Caco-2 (cell line): ENCODE data around the gene AHNAK. TPM values are rescaled to one million over a fixed set of nuclear protein-coding genes. Genes with fewer than 3 reads are reported as not detected.
A peak's percentile ranks its signal among the peaks of the same experiment; 100 is the strongest.

Source experiments
- BruUV-seq: library from RNA; stranded (reverse); fragments of 400-500 nt; replicated peaks from 2 replicates; lab custom pipeline; 2021; lab: Mats Ljungman, UMichigan
- CTCF ChIA-PET: fragments of 300-600 bp; sonication (Branson Sonifier 250); formaldehyde crosslinking; loops from one replicate; lab custom pipeline; 2022; ENCODE audit warnings: antibody characterized with exemption; lab: Charles Lee
- POLR2A ChIA-PET: fragments of 300-600 bp; sonication (Branson Sonifier 250); formaldehyde crosslinking; loops from one replicate; lab custom pipeline; 2022; ENCODE audit warnings: antibody characterized with exemption; lab: Charles Lee
- DNase-seq, 2 experiments: peaks; one replicate each; pipeline versions ENCODE4 v3.0.0 to v3.0.0-alpha.2; 2020 to 2022
- H3K27me3 ChIP-seq: replicated peaks from 2 replicates; pipeline ENCODE4 v1.6.0; 2011; ENCODE audit warnings: low read length; ENCODE audit not compliant: control insufficient read depth, insufficient read depth
- H3K36me3 ChIP-seq: 2 replicates; pipeline ENCODE4 v1.5.1; 2011; ENCODE audit warnings: low read length; ENCODE audit not compliant: control insufficient read depth, insufficient read depth
- H3K4me1 ChIP-seq: fragments of 250-450 bp; sonication (Bioruptor Pico); 2 replicates; pipeline ENCODE4 v1.5.1; 2020; ENCODE audit warnings: mild to moderate bottlenecking
- H3K4me3 ChIP-seq: 2 replicates; pipeline ENCODE4 v1.5.1; 2011; ENCODE audit warnings: low read depth, mild to moderate bottlenecking, control low read depth, low read length
- H3K9me3 ChIP-seq: fragments of 250-450 bp; sonication (Bioruptor Pico); 2 replicates; pipeline ENCODE4 v1.5.1; 2020; ENCODE audit warnings: mild to moderate bottlenecking, moderate library complexity
- H3K27ac Mint-ChIP-seq: one replicate; pipeline ENCODE4 v1.8.0; 2022; ENCODE audit warnings: mixed read lengths; ENCODE audit not compliant: unreplicated experiment
- H3K27me3 Mint-ChIP-seq: one replicate; pipeline ENCODE4 v1.8.0; 2022; ENCODE audit warnings: mixed read lengths; ENCODE audit not compliant: insufficient read depth, unreplicated experiment
- H3K36me3 Mint-ChIP-seq: one replicate; pipeline ENCODE4 v1.8.0; 2022; ENCODE audit warnings: mild to moderate bottlenecking, mixed read lengths; ENCODE audit not compliant: insufficient read depth, unreplicated experiment
- H3K4me1 Mint-ChIP-seq: one replicate; pipeline ENCODE4 v1.8.0; 2022; ENCODE audit warnings: low read depth, mixed read lengths; ENCODE audit not compliant: unreplicated experiment
- H3K4me3 Mint-ChIP-seq: one replicate; pipeline ENCODE4 v1.8.0; 2022; ENCODE audit warnings: mild to moderate bottlenecking, moderate library complexity, mixed read lengths; ENCODE audit not compliant: unreplicated experiment
- H3K9me3 Mint-ChIP-seq: one replicate; pipeline ENCODE4 v1.8.0; 2022; ENCODE audit warnings: mixed read lengths; ENCODE audit not compliant: unreplicated experiment
- intact Hi-C: fragments of 100-400 bp; cut with micrococcal nuclease; formaldehyde crosslinking; loops from one replicate; pipeline ENCODE4 v1.10.0; 2022; ENCODE audit not compliant: unreplicated experiment
- total RNA-seq: library from RNA; stranded (reverse); gene quantifications from 2 replicates; pipeline ENCODE4 v1.2.3, GENCODE V29; 2022
- TF ChIP-seq, protein P1 (sequence below), 2 experiments: fragments of 200-600 bp in 1 of 2; IDR thresholded peaks; 1 replicate in 1 of 2; 2 replicates in 1 of 2; pipeline versions ENCODE4 v1.5.1 to v1.8.0; 2011 to 2022; ENCODE audit warnings: antibody characterized with exemption in 1 of 2, control low read depth in 1 of 2, inconsistent platforms in 1 of 2, low read depth in 1 of 2, low read length in 1 of 2, mild to moderate bottlenecking in 1 of 2, moderate library complexity in 1 of 2; ENCODE audit not compliant: insufficient read depth in 1 of 2, severe bottlenecking in 1 of 2, unreplicated experiment in 1 of 2

The AHNAK gene
- total RNA-seq, 1 experiment from 2014 or later, result 312 TPM

GRCh38 chr11:62508336-62509058 is 38.1 kb downstream of the AHNAK start:
- Histone ChIP-seq H3K9me3 (no peaks in the 10 kb centered on the region; the same call in 1 of the 2 replicates), H3K4me3 (0 out of 2 replicates have a peak overlapping the region, but pooled peaks have one; percentile 5), H3K4me1 (peaks cover 56% of the 10 kb centered on the region), H3K27me3 (no peaks in the 10 kb centered on the region), H3K36me3 (0 out of 2 replicates have a peak, but pooled peaks cover under 1% of the 10 kb centered on the region)
- peak overlapping the region; percentile 58 for H3K4me3 Mint-ChIP-seq
- ChIA-PET POLR2A (interaction anchor here (1.4 to 1.5 kb wide), 2 partner anchors 52 to 83 kb away, joined by 4 to 5 read pairs; partner anchors contain the start of gene TUT1), CTCF (interaction anchor here (0.6 to 2.0 kb wide), 11 partner anchors 28 to 197 kb away, joined by 3 to 12 read pairs (median 5); partner anchors contain the start of genes AHNAK and EEF1G)
- intact Hi-C loops, result loop anchor here (2.0 kb wide), 3 partner anchors 36 to 114 kb away; no protein-coding TSS in a partner anchor
- no peaks in the 10 kb centered on the region for H3K9me3 Mint-ChIP-seq
- peaks cover 23% of the 10 kb centered on the region for H3K36me3 Mint-ChIP-seq
- no peaks in the 10 kb centered on the region for H3K27me3 Mint-ChIP-seq
- H3K27ac Mint-ChIP-seq, result peak overlapping the region; percentile 85
- peak; percentile 79 to 83 for DNase-seq
- peaks cover 36% of the 10 kb centered on the region for H3K4me1 Mint-ChIP-seq
- TF ChIP-seq, protein P1, sequence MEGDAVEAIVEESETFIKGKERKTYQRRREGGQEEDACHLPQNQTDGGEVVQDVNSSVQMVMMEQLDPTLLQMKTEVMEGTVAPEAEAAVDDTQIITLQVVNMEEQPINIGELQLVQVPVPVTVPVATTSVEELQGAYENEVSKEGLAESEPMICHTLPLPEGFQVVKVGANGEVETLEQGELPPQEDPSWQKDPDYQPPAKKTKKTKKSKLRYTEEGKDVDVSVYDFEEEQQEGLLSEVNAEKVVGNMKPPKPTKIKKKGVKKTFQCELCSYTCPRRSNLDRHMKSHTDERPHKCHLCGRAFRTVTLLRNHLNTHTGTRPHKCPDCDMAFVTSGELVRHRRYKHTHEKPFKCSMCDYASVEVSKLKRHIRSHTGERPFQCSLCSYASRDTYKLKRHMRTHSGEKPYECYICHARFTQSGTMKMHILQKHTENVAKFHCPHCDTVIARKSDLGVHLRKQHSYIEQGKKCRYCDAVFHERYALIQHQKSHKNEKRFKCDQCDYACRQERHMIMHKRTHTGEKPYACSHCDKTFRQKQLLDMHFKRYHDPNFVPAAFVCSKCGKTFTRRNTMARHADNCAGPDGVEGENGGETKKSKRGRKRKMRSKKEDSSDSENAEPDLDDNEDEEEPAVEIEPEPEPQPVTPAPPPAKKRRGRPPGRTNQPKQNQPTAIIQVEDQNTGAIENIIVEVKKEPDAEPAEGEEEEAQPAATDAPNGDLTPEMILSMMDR (IDR thresholded peaks at IDR 0.05; ENCODE audit: insufficient read depth in 1 of 2, low read depth in 1 of 2, low read length in 1 of 2, severe bottlenecking in 1 of 2, unreplicated experiment in 1 of 2), result peak; percentile 41 to 74
- no TSS peak for BruUV-seq

GRCh38 chr11:62507125-62507422 is 39.5 kb downstream of the AHNAK start:
- intact Hi-C loops, result no loop called here
- peaks cover 45% of the 10 kb centered on the region for H3K4me1 Mint-ChIP-seq

More at GRCh38 chr11:62507125-62507422, 39.5 kb downstream of the AHNAK start:
- DNase-seq, result no peak
- H3K36me3 ChIP-seq, result no peaks in the 10 kb centered on the region
- TF ChIP-seq, protein P1 (IDR thresholded peaks at IDR 0.05; ENCODE audit: insufficient read depth in 1 of 2, low read depth in 1 of 2, low read length in 1 of 2, severe bottlenecking in 1 of 2, unreplicated experiment in 1 of 2), result no peak
- Mint-ChIP-seq H3K9me3 (no peaks in the 10 kb centered on the region), H3K4me3 (no peak overlapping the region), H3K27me3 (no peaks in the 10 kb centered on the region), H3K27ac (peak overlapping the region; percentile 85), H3K36me3 (peaks cover 9% of the 10 kb centered on the region)
- no TSS peak for BruUV-seq
- no peaks in the 10 kb centered on the region; the same call in 1 of the 2 replicates for H3K9me3 ChIP-seq
- H3K4me3 ChIP-seq, result no peak overlapping the region
- POLR2A ChIA-PET, result no interaction called here
- no peaks in the 10 kb centered on the region for H3K27me3 ChIP-seq
- peaks cover 68% of the 10 kb centered on the region for H3K4me1 ChIP-seq
- CTCF ChIA-PET, result interaction anchor here (0.6 kb wide), 1 partner anchor 36 kb away, joined by 3 read pairs; no protein-coding TSS in a partner anchor
